Kidney (tissue), 14 donors: ENCODE data around the gene MYLK. TPM values are rescaled to one million over a fixed set of nuclear protein-coding genes. Genes with fewer than 3 reads are reported as not detected.

Source experiments
- DNase-seq, 5 donors: peaks; one replicate each; pipeline ENCODE4 v3.0.0-alpha.2; 2013 to 2020
- FAIRE-seq: peaks from 2 replicates; lab custom pipeline; 2012; peaks lifted over from hg19 to GRCh38; lab: Jason Lieb, UNC
- H3K27ac ChIP-seq, 2 donors: one replicate each; pipeline ENCODE4 v1.7.0; 2013; ENCODE audit warnings: low read depth in 2 of 2, low read length in 2 of 2, inconsistent platforms in 1 of 2
- H3K27me3 ChIP-seq: one replicate; pipeline ENCODE4 v1.7.1; 2013; ENCODE audit warnings: low read length, inconsistent platforms; ENCODE audit not compliant: control insufficient read depth, insufficient read depth
- H3K36me3 ChIP-seq, 3 donors: one replicate each; pipeline versions ENCODE4 v1.7.0 to v1.7.1; 2013; ENCODE audit warnings: low read length in 3 of 3, control low read depth in 1 of 3, inconsistent platforms in 1 of 3; ENCODE audit not compliant: insufficient read depth in 3 of 3, control insufficient read depth in 2 of 3
- H3K4me1 ChIP-seq, 3 donors: one replicate each; pipeline versions ENCODE4 v1.7.0 to v1.7.1; 2013; ENCODE audit warnings: low read length in 3 of 3, inconsistent platforms in 1 of 3, low read depth in 1 of 3; ENCODE audit not compliant: control insufficient read depth in 2 of 3, insufficient read depth in 2 of 3
- H3K4me3 ChIP-seq, 3 donors: one replicate each; pipeline versions ENCODE4 v1.7.0 to v1.8.1; 2013; ENCODE audit warnings: low read length in 3 of 3, control low read depth in 1 of 3, inconsistent platforms in 1 of 3
- H3K9ac ChIP-seq, 3 donors: one replicate each; pipeline versions ENCODE4 v1.7.0 to v1.7.1; 2013; ENCODE audit warnings: low read length in 3 of 3, control low read depth in 1 of 3, inconsistent platforms in 1 of 3
- H3K9me3 ChIP-seq, 3 donors: one replicate each; pipeline versions ENCODE4 v1.7.0 to v1.7.1; 2013; ENCODE audit warnings: low read length in 3 of 3, control low read depth in 1 of 3, inconsistent platforms in 1 of 3; ENCODE audit not compliant: control insufficient read depth in 2 of 3, insufficient read depth in 1 of 3
- CTCF ChIP-seq: IDR thresholded peaks from 3 replicates; pipeline ENCODE4 v1.5.1; 2012; ENCODE audit warnings: mild to moderate bottlenecking, moderate library complexity, borderline replicate concordance; ENCODE audit not compliant: insufficient read depth; ENCODE audit errors: extremely low read depth
- intact Hi-C: fragments of 100-400 bp; cut with DNase I; formaldehyde crosslinking; loops from one replicate; pipeline ENCODE4 v1.11.1; 2022
- polyA plus RNA-seq: library from polyadenylated mRNA; stranded (reverse); fragments of 350-450 nt; fragmentation: Illumina TruSeq; extraction: RNeasy Lipid Tissue Mini Kit (QIAGEN cat#74804); gene quantifications from one replicate; pipeline ENCODE4 v1.2.3, GENCODE V29; 2014; ENCODE audit warnings: low read depth, low replicate concordance; ENCODE audit not compliant: insufficient read depth
- total RNA-seq: library from RNA; stranded (reverse); fragmentation: NEBNext Ultra II Directional; extraction: Animal tissue kit (Norgen Biotek cat#: 25700); gene quantifications from one replicate; pipeline ENCODE4 v1.2.1, GENCODE V29; 2021
- donor health status: control.
- donor health status: control.
- donor health status: control.
- donor health status: control.
- donor health status: control.
- donor health status: DM: yes; HTN: yes; CAD: no.
- donor health status: Normal renal cell carcinoma (clear cell type).

The MYLK gene
- total and polyA plus RNA-seq, 2 donors from 2014 or later, result 25.3 to 164 TPM

DNA sequence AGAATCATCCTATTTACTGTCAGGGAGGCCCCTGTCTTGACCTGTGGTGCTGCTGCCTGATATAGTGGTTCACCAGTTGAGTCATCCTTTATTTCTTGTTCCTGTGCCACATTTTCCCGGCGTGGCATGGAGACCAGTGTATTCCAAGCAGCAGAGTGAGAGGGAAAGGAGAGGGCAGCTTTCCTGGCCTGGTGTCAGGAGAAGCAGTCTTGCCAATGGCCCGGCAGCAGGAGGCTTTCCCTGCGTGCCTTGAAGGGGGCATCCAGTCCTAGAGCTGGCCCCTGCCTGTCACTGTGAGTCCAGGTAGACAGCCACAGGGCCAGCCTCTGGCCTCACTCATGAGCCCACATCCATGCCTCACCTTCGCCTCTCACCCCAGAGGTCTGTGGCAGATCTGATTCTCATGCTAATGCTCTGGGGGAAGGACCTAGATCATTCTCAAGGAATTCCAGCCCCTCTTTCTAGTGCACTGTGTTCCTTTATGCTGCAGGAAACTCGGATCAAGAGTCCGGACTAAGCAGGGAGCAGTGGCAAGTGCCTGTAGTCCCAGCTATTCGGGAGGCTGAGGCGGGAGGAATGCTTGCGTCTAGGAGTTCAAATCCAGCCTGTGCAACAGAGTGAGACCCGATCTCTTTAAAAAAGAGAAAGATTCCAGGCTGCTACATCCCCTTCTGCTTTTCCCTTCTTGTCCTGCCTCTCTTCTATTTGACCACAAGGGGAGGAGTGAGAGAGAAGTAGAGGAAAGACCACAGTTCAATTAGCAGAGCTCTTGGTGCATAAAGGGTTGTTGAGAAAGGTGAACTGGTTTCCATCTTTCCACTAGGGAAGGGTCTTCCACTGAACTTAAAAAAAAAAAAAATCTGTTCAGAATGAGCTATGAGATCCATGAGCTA lies 232.4 kb downstream of the MYLK start:
- Histone ChIP-seq H3K9ac (no peak overlapping the region), H3K27me3 (no peaks in the 10 kb centered on the region), H3K9me3 (no peaks in the 10 kb centered on the region), H3K4me3 (no peak overlapping the region), H3K27ac (no peak overlapping the region), H3K36me3 (peaks cover 2 to 52% (median 30%) of the 10 kb centered on the region in 3 donors), H3K4me1 (peaks cover 4 to 24% (median 19%) of the 10 kb centered on the region in 3 donors)
- FAIRE-seq, result no peak
- TF ChIP-seq CTCF, result no peak
- peak in 1 of 5 donors; percentile 51 for DNase-seq
- intact Hi-C loops, result loop anchor here (5.0 kb wide), 1 partner anchor 71 kb away; no protein-coding TSS in a partner anchor

- H3K27me3 ChIP-seq, result no peaks in the 10 kb centered on the region
- DNase-seq, result no peak
- H3K36me3 ChIP-seq, result peaks cover 5 to 47% (median 31%) of the 10 kb centered on the region in 3 donors
- no peaks in the 10 kb centered on the region for H3K9me3 ChIP-seq
- TF ChIP-seq CTCF, result no peak
- no peak overlapping the region for H3K9ac ChIP-seq
- H3K4me3 ChIP-seq, result no peak overlapping the region
- peaks cover 4 to 17% (median 6%) of the 10 kb centered on the region in 3 donors for H3K4me1 ChIP-seq
- no peak for FAIRE-seq
- intact Hi-C loops, result loop anchor here (5.0 kb wide), 1 partner anchor 72 kb away; no protein-coding TSS in a partner anchor
- H3K27ac ChIP-seq, result no peak overlapping the region
Measured at GRCh38 chr3:123650101-123650500, 234.0 kb downstream of the MYLK start.

DNA sequence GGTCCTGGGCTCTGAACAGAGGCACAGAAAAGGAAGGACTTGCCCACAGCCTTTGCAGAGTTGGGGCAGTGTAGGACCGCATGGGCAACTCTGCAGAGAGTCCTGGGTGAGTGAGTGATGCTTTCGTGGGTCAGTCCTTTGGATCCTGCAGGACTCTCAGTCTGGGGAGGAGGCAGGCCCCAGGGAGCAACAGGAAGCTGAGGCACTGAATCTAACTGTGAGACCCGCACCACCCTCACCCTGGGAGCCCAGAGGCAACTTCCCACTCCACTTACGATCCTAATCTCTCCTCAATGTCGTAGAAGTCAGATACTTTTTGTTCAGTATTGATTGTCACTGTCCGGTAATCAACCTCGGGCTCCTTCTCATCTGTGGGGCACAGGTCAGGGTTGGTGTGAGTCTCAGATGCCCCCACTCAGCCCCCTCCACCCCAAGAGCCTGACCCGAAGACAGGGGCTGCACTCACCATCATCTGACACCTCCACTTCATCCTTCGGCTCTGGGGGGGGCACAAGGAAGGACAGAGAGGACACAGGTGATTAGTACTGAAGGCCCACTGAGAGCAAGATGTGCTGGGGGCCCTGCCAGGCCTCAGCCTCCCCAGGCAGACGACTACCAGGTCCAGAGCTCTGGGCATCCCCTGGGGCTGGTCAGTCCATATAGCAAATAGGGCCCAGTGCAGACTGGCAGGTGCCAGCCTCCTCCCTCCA lies 235.3 kb downstream of the MYLK start:
- Histone ChIP-seq H3K4me1 (peaks cover 4 to 12% (median 6%) of the 10 kb centered on the region in 3 donors), H3K4me3 (no peak overlapping the region), H3K9me3 (no peaks in the 10 kb centered on the region), H3K36me3 (peaks cover 5 to 49% (median 33%) of the 10 kb centered on the region in 3 donors), H3K27ac (no peak overlapping the region), H3K9ac (no peak overlapping the region), H3K27me3 (no peaks in the 10 kb centered on the region)
- intact Hi-C loops, result no loop called here
- FAIRE-seq, result no peak
- no peak for DNase-seq
- no peak for TF ChIP-seq CTCF
